ENCODE data around the gene MAG. TPM values are rescaled to one million over a fixed set of nuclear protein-coding genes. Genes with fewer than 3 reads are reported as not detected.

Gene MAG
- polyA plus RNA-seq, 6 donors from 2014 or later: 0.12 to 0.41 (median 0.29) TPM; not detected in 2

DNA sequence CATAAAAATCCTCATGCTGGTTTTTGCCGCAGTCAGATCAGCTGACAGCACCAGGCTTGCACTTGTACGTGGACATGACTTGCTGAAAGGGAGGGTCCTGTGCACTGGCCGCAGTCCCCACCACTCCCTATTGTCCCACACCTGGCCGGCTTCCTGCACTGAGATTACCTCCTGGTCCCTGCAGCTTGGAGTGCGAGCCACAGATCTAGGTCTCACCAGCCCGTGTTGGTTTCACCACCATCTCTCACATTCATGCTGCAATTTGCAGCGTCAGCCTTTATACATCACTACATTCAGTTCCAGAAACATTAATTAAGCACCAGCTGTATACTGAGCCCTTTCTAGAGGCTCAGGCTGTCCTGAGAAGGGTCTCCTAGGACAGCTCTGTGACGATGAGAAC lies 22.1 kb downstream of the MAG start:
- H3K4me1 Mint-ChIP-seq: peaks cover 52 to 84% (median 73%) of the 10 kb centered on the region in 3 donors
- H3K9me3 Mint-ChIP-seq: no peaks in the 10 kb centered on the region
- peak overlapping the region in 2 of 8 donors; percentile 47 to 67 for H3K4me3 Mint-ChIP-seq
- H3K27ac Mint-ChIP-seq: peak overlapping the region in 4 of 6 donors; percentile 40 to 95 (median 66)
- DNase-seq (no peak), ATAC-seq (ENCODE audit: low read depth in 2 of 2) (no peak)
- no peaks in the 10 kb centered on the region for H3K27me3 Mint-ChIP-seq
- H3K36me3 Mint-ChIP-seq: no peaks in the 10 kb centered on the region

GRCh38 chr19:35314858-35315470 lies 23.0 kb downstream of the MAG start:
- Mint-ChIP-seq H3K4me3 (peak overlapping the region in 3 of 8 donors; percentile 6 to 37 (median 20)), H3K4me1 (peaks cover 51 to 87% (median 73%) of the 10 kb centered on the region in 3 donors), H3K36me3 (no peaks in the 10 kb centered on the region), H3K27ac (peak overlapping the region in 2 of 6 donors; percentile 68 to 95), H3K27me3 (no peaks in the 10 kb centered on the region), H3K9me3 (no peaks in the 10 kb centered on the region)
- ATAC-seq (ENCODE audit: low read depth in 2 of 2) (no peak), DNase-seq (no peak)

GRCh38 chr19:35315883-35316282 lies 23.9 kb downstream of the MAG start:
- DNase-seq: no peak
- H3K4me1 Mint-ChIP-seq: peaks cover 54 to 88% (median 75%) of the 10 kb centered on the region in 3 donors
- H3K27ac Mint-ChIP-seq: peak overlapping the region in 4 of 6 donors; percentile 14 to 95 (median 72)

GRCh38 chr19:35316560-35316959 lies 24.6 kb downstream of the MAG start:
- Mint-ChIP-seq H3K4me3 (peak overlapping the region; percentile 35 to 89 (median 70)), H3K9me3 (no peaks in the 10 kb centered on the region), H3K27ac (peak overlapping the region; percentile 90 to 99 (median 95)), H3K27me3 (no peaks in the 10 kb centered on the region), H3K36me3 (no peaks in the 10 kb centered on the region), H3K4me1 (peaks cover 55 to 92% (median 79%) of the 10 kb centered on the region in 3 donors)
- ATAC-seq (ENCODE audit: low read depth in 2 of 2) (peak; percentile 48 to 53), DNase-seq (no peak)

More at GRCh38 chr19:35315883-35316282, 23.9 kb downstream of the MAG start:
- H3K27me3 Mint-ChIP-seq: no peaks in the 10 kb centered on the region
- ATAC-seq (ENCODE audit: low read depth in 2 of 2): no peak
- H3K4me3 Mint-ChIP-seq: peak overlapping the region in 3 of 8 donors; percentile 23 to 74 (median 68)
- H3K9me3 Mint-ChIP-seq: no peaks in the 10 kb centered on the region
- H3K36me3 Mint-ChIP-seq: no peaks in the 10 kb centered on the region

DNA sequence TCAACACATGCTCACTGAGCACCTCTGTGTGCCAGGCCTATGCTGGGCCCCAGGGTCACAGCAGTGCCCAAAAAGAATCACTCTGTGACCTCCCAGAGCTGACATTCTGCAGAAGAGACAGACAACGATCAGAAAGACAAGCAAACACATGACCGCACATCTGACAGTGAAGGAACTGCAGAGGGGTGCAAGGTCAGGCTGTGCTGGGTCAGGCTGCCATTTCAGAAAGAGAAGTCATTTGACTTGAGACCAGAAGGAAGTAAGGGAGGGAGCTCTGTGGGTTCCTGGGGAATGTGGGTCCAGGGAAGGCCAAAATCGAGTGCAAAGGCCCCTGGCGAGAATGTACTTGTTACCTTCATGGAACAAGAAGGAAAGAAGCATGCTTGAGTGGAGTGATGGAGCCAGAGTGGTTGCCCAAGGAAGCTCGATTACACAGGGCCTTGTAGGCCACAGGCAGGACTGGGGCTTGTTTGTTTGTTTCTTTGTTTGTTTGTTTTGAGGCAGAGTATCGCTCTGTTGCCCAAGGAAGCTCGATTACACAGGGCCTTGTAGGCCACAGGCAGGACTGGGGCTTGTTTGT lies 25.6 kb downstream of the MAG start:
- H3K9me3 Mint-ChIP-seq: peaks cover 0 to 1% (median 0%) of the 10 kb centered on the region in 7 donors
- peak overlapping the region; percentile 16 to 89 (median 70) for H3K4me3 Mint-ChIP-seq
- peaks cover 58 to 97% (median 85%) of the 10 kb centered on the region in 3 donors for H3K4me1 Mint-ChIP-seq
- no peaks in the 10 kb centered on the region for H3K27me3 Mint-ChIP-seq
- peak overlapping the region; percentile 83 to 99 (median 95) for H3K27ac Mint-ChIP-seq
- DNase-seq (no peak), ATAC-seq (ENCODE audit: low read depth in 2 of 2) (no peak)
- H3K36me3 Mint-ChIP-seq: no peaks in the 10 kb centered on the region

GRCh38 chr19:35318679-35319448 lies 26.9 kb downstream of the MAG start:
- H3K27me3 Mint-ChIP-seq: no peaks in the 10 kb centered on the region
- H3K9me3 Mint-ChIP-seq: peaks cover 0 to 1% (median 0%) of the 10 kb centered on the region in 7 donors
- peaks cover 56 to 94% (median 81%) of the 10 kb centered on the region in 3 donors for H3K4me1 Mint-ChIP-seq
- H3K4me3 Mint-ChIP-seq: peak overlapping the region; percentile 69 to 89 (median 78)
- H3K36me3 Mint-ChIP-seq: no peaks in the 10 kb centered on the region
- DNase-seq (peak; percentile 50), ATAC-seq (ENCODE audit: low read depth in 2 of 2) (peak in 1 of 2 donors; percentile 7)
- H3K27ac Mint-ChIP-seq: peak overlapping the region; percentile 95 to 99 (median 98)

DNA sequence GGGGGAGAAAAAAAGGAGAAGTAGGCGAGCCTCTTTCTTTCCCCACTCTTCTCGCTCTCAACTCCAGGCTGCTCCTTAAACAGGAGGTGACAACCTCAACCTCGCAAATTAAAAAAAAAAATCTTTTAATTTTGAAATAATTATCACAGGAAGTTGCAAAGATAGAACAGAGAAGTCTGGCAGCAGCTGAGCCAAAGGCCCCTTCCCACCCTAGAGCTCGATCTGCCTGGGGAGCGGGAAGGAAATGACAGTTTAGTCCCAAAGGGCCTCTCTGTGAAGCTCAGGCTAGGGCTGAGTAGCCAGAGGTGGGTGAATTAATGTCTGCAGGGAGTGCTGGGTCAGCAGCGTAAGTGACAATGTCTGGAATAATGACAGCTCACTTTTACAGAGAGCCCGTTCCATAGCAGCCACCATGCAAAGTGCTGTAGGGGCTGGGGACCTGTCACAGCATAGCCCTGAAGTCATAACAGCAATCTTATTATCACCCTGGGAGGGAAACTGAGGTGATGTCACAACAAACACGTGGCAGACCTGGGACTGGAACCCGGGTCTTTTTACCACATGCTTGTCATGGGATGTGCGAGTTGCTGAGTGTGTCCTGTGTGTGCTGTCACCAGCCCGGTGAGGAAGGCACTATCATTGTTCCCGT lies 28.2 kb downstream of the MAG start:
- Mint-ChIP-seq H3K4me1 (peaks cover 61 to 94% (median 82%) of the 10 kb centered on the region in 3 donors), H3K27ac (peak overlapping the region; percentile 95 to 99 (median 98))

DNA sequence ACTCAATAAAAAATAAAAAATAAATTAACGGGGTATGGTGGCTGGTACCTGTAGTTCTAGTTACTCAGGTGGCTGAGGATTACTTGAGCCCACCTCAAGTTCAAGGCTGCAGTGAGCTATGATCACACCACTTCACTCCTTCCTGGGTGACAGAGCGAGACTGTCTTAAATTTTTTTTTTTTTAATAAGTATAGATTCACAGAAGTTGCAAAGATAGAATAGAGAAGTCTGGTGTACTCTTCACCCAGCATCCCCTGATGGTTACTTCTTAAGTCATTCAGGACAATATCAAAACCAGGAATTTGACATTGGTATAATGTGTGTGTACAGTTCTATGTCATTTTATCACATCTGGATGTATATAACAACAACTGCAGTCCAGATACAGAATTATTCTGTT lies 29.3 kb downstream of the MAG start:
- H3K9me3 Mint-ChIP-seq: peaks cover 0 to 1% (median 0%) of the 10 kb centered on the region in 7 donors
- peak overlapping the region; percentile 19 to 89 (median 78) for H3K4me3 Mint-ChIP-seq
- ATAC-seq (ENCODE audit: low read depth in 2 of 2) (peak; percentile 22 to 24), DNase-seq (peak; percentile 46)
- peaks cover 65 to 94% (median 93%) of the 10 kb centered on the region in 3 donors for H3K4me1 Mint-ChIP-seq
- H3K27ac Mint-ChIP-seq: peak overlapping the region; percentile 94 to 99 (median 98)
- no peaks in the 10 kb centered on the region for H3K36me3 Mint-ChIP-seq
- no peaks in the 10 kb centered on the region for H3K27me3 Mint-ChIP-seq

More for the DNA sequence above, 28.2 kb downstream of the MAG start:
- ATAC-seq (ENCODE audit: low read depth in 2 of 2) (peak; percentile 13 to 24), DNase-seq (peak; percentile 66)
- Mint-ChIP-seq H3K9me3 (peaks cover 0 to 1% (median 0%) of the 10 kb centered on the region in 7 donors), H3K27me3 (no peaks in the 10 kb centered on the region), H3K4me3 (peak overlapping the region; percentile 74 to 89 (median 84)), H3K36me3 (no peaks in the 10 kb centered on the region)

DNA sequence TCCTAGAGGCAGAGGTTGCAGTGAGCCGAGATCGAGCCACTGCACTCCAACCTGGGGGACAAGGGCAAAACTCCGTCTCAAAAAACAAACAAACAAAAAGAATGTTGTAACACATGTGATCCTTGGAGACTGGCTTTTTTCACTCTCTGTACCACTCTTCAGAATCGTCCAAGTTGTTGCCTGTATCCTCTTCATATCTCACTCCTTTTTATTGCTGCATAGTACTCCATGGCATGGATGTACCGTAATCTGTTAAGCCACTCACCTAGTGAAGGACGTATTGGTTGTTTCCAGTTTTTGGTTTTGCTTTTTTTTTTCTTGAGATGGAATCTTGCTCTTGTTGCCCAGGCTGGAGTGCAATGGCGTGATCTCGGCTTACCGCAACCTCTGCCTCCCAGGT lies 30.1 kb downstream of the MAG start:
- ATAC-seq (ENCODE audit: low read depth in 2 of 2) (no peak), DNase-seq (no peak)
- peaks cover 64 to 94% (median 90%) of the 10 kb centered on the region in 3 donors for H3K4me1 Mint-ChIP-seq
- H3K4me3 Mint-ChIP-seq: peak overlapping the region in 7 of 8 donors; percentile 53 to 89 (median 80)
- H3K27me3 Mint-ChIP-seq: no peaks in the 10 kb centered on the region
- H3K36me3 Mint-ChIP-seq: no peaks in the 10 kb centered on the region
- peaks cover 0 to 1% (median 0%) of the 10 kb centered on the region in 7 donors for H3K9me3 Mint-ChIP-seq
- H3K27ac Mint-ChIP-seq: peak overlapping the region; percentile 94 to 100 (median 98)

- Mint-ChIP-seq H3K36me3 (peaks cover 14 to 19% of the 10 kb centered on the region in 2 donors), H3K4me1 (peaks cover 55 to 79% (median 76%) of the 10 kb centered on the region in 3 donors), H3K9me3 (peaks cover 0 to 1% (median 0%) of the 10 kb centered on the region in 7 donors), H3K4me3 (peak overlapping the region in 7 of 8 donors; percentile 54 to 98 (median 83)), H3K27ac (peak overlapping the region; percentile 60 to 99 (median 92)), H3K27me3 (no peaks in the 10 kb centered on the region)
- ATAC-seq (ENCODE audit: low read depth in 2 of 2): no peak
- DNase-seq: no peak
These were observed 35.7 kb downstream of the MAG start for GRCh38 chr19:35327642-35328041.

GRCh38 chr19:35328851-35329285 lies 36.9 kb downstream of the MAG start, which contains the start of gene CD22:
TSS of gene CD22 (plus strand) at chr19:35329187. CDS start at chr19:35332041, 2,854 bp downstream.
- Mint-ChIP-seq H3K27me3 (no peaks in the 10 kb centered on the region), H3K9me3 (peaks cover 0 to 1% (median 0%) of the 10 kb centered on the region in 7 donors), H3K27ac (peak within 1 kb of the TSS; percentile 91 to 99 (median 98)), H3K36me3 (peaks cover 26 to 31% of the 10 kb centered on the region in 2 donors), H3K4me3 (peak within 1 kb of the TSS; percentile 83 to 98 (median 94)), H3K4me1 (peaks cover 67 to 84% (median 80%) of the 10 kb centered on the region in 3 donors)
- DNase-seq: peak; percentile 87
- ATAC-seq (ENCODE audit: low read depth in 2 of 2): peak; percentile 65 to 70

GRCh38 chr19:35329323-35329722 lies 37.4 kb downstream of the MAG start:
- ATAC-seq (ENCODE audit: low read depth in 2 of 2): peak; percentile 5 to 8
- DNase-seq: no peak
- Mint-ChIP-seq H3K27ac (peak overlapping the region; percentile 61 to 99 (median 98)), H3K9me3 (peaks cover 0 to 1% (median 0%) of the 10 kb centered on the region in 7 donors), H3K4me3 (peak overlapping the region; percentile 83 to 98 (median 94)), H3K4me1 (peaks cover 67 to 85% (median 80%) of the 10 kb centered on the region in 3 donors), H3K27me3 (no peaks in the 10 kb centered on the region), H3K36me3 (peaks cover 30 to 36% of the 10 kb centered on the region in 2 donors)
